Measurements from ENCODE around the gene FREM3.

GRCh38 chr4:143617994-143618679 lies 82.3 kb downstream of the FREM3 start:
- TF ChIP-seq CTCF (IDR thresholded peaks at IDR 0.05) = no peak
- no peak for TF ChIP-seq POLR2A (IDR thresholded peaks at IDR 0.05)

Data from testis (tissue), 2 donors.